ENCODE measurements around the gene PPP2R5E. TPM values are rescaled to one million over a fixed set of nuclear protein-coding genes. Genes with fewer than 3 reads are reported as not detected.
A peak's percentile ranks its signal among the peaks of the same experiment; 100 is the strongest.

The PPP2R5E gene
- total and polyA plus RNA-seq, 9 of the 15 experiments (the other 6 are each of a cell fraction or from before 2014, with no cell fraction given): 4.2 to 30.3 (median 11.0) TPM

- TF ChIP-seq THRB (CRISPR knock-in tag; conservative IDR thresholded peaks at IDR 0.05): no peak
- TF ChIP-seq BCOR (IDR thresholded peaks at IDR 0.05): no peak
- no peak for TF ChIP-seq ZNF12 (CRISPR knock-in tag; IDR thresholded peaks at IDR 0.05)
- no peak for TF ChIP-seq RBM22 (IDR thresholded peaks at IDR 0.05; ENCODE audit: low read depth, low read length, poor library complexity, severe bottlenecking)
- TF ChIP-seq ZBTB7A (IDR thresholded peaks at IDR 0.05; ENCODE audit: borderline replicate concordance, control insufficient read depth, low read depth, low read length): 0 out of 2 replicates have a peak, but pooled peaks have one; percentile 21
- no peak for TF ChIP-seq ELF4 (CRISPR knock-in tag; IDR thresholded peaks at IDR 0.05)
- no peak for TF ChIP-seq BCL6 (CRISPR knock-in tag; IDR thresholded peaks at IDR 0.05)
- TF ChIP-seq CTCFL (IDR thresholded peaks at IDR 0.05; ENCODE audit: borderline replicate concordance, insufficient read depth, low read depth, low read length, poor library complexity, severe bottlenecking): no peak
- no peak for TF ChIP-seq MCM3 (IDR thresholded peaks at IDR 0.05)
- no peak for TF ChIP-seq YY1 (IDR thresholded peaks at IDR 0.05; ENCODE audit: borderline replicate concordance in 1 of 3, control insufficient read depth in 1 of 3, extremely low read depth in 1 of 3, insufficient read depth in 3 of 3, insufficient read length in 1 of 3, insufficient replicate concordance in 2 of 3, low read depth in 1 of 3, low read length in 2 of 3)
- TF ChIP-seq ATF1 (CRISPR knock-in tag; IDR thresholded peaks at IDR 0.05): no peak; the same call in 1 of the 2 replicates
- TF ChIP-seq ATF1 (tag; IDR thresholded peaks at IDR 0.05): peak; percentile 77
- no peak for TF ChIP-seq RFX7 (CRISPR knock-in tag; IDR thresholded peaks at IDR 0.05)
- no peak for TF ChIP-seq NCOR1 (IDR thresholded peaks at IDR 0.05)
- no peak for TF ChIP-seq MTA3 (IDR thresholded peaks at IDR 0.05; ENCODE audit: borderline replicate concordance)
- TF ChIP-seq JUNB (CRISPR knock-in tag; conservative IDR thresholded peaks at IDR 0.05): no peak
- peak; percentile 26 for TF ChIP-seq PCBP2 (IDR thresholded peaks at IDR 0.05; ENCODE audit: low read depth, low read length, poor library complexity, severe bottlenecking)
- no peak for TF ChIP-seq ZNF217 (CRISPR knock-in tag; IDR thresholded peaks at IDR 0.05)
- TF ChIP-seq KHSRP (IDR thresholded peaks at IDR 0.05): no peak
- no peak for TF ChIP-seq MBD1 (CRISPR knock-in tag; IDR thresholded peaks at IDR 0.05)
- TF ChIP-seq HOXB6 (CRISPR knock-in tag; IDR thresholded peaks at IDR 0.05; ENCODE audit: borderline replicate concordance): no peak
- no peak for TF ChIP-seq PHB2 (IDR thresholded peaks at IDR 0.05; ENCODE audit: low read depth)
- no peak for TF ChIP-seq ZNF165 (CRISPR knock-in tag; IDR thresholded peaks at IDR 0.05; ENCODE audit: borderline replicate concordance)
- TF ChIP-seq PURB (CRISPR knock-in tag; IDR thresholded peaks at IDR 0.05; ENCODE audit: low read depth): no peak
Measured at GRCh38 chr14:63543000-63543825, at the start of gene PPP2R5E (continued).
